K562 (cell line): Measurements from ENCODE around the gene MRPL27. TPM values are rescaled to one million over a fixed set of nuclear protein-coding genes. Genes with fewer than 3 reads are reported as not detected.

Experiments
- ATAC-seq: fragments of 200-7000 bp; cut with Tn5 transposase; 3 replicates; pipeline ENCODE4 v1.9.1; 2020; ENCODE audit warnings: moderate library complexity
- BruUV-seq: library from RNA; stranded (reverse); fragments of 400-500 nt; replicated peaks from 2 replicates; lab custom pipeline; 2021; lab: Mats Ljungman, UMichigan
- CTCF ChIA-PET: fragments of 300-600 bp; formaldehyde crosslinking; extraction: SDS; loops from one replicate; lab custom pipeline; 2021; ENCODE audit warnings: low intra/inter-chr PET ratio; lab: Yijun Ruan, JAX
- POLR2A ChIA-PET: fragments of 300-600, 350-650 bp; sonication (Branson Sonifier 250); formaldehyde crosslinking; extraction: SDS; loops from one replicate; lab custom pipeline; 2021; ENCODE audit warnings: antibody characterized with exemption, inconsistent platforms; lab: Yijun Ruan, JAX
- DNase-seq, 4 experiments: peaks; one replicate each; pipeline versions ENCODE4 v3.0.0 to v3.0.0-alpha.2; 2011 to 2018; ENCODE audit warnings: low spot score in 3 of 4, mixed read lengths in 3 of 4; ENCODE audit errors: extremely low read depth in 1 of 4
- FAIRE-seq: peaks from 2 replicates; lab custom pipeline; 2011; peaks lifted over from hg19 to GRCh38; lab: Jason Lieb, UNC
- H2AFZ ChIP-seq: 2 replicates; pipeline ENCODE4 v1.6.0; 2011; ENCODE audit warnings: low read depth, low read length, control low read depth, inconsistent platforms
- H3K27ac ChIP-seq: fragments of 200-600 bp; 3 replicates; pipeline ENCODE4 v1.8.0; 2011; ENCODE audit warnings: low read depth, mild to moderate bottlenecking, control low read depth, inconsistent platforms, low read length, moderate library complexity, mixed read lengths; ENCODE audit errors: extremely low read depth
- H3K27me3 ChIP-seq, 2 experiments: fragments of 300-600 bp in 1 of 2; 2 replicates in 1 of 2; 3 replicates in 1 of 2; pipeline versions ENCODE4 v1.6.0 to v1.8.0; 2011; ENCODE audit warnings: inconsistent platforms in 2 of 2, low read length in 2 of 2, mild to moderate bottlenecking in 1 of 2, mixed read lengths in 1 of 2, moderate library complexity in 1 of 2; ENCODE audit not compliant: control insufficient read depth in 2 of 2, insufficient read depth in 2 of 2
- H3K36me3 ChIP-seq: fragments of 300-600 bp; 3 replicates; pipeline ENCODE4 v1.8.0; 2011; ENCODE audit warnings: mild to moderate bottlenecking, low read length, inconsistent platforms; ENCODE audit not compliant: control insufficient read depth, insufficient read depth
- H3K4me1 ChIP-seq, 2 experiments: fragments of 200-600 bp in 1 of 2; replicated peaks in 1 of 2; 2 replicates in 1 of 2; 3 replicates in 1 of 2; pipeline versions ENCODE4 v1.5.1 to v1.8.0; 2011; ENCODE audit warnings: inconsistent platforms in 2 of 2, low read length in 2 of 2, mild to moderate bottlenecking in 1 of 2, mixed read lengths in 1 of 2, moderate library complexity in 1 of 2; ENCODE audit not compliant: control insufficient read depth in 2 of 2, insufficient read depth in 2 of 2
- H3K4me2 ChIP-seq: 2 replicates; pipeline ENCODE4 v1.6.1; 2011; ENCODE audit warnings: low read length, control low read depth, inconsistent platforms, mixed read lengths; ENCODE audit not compliant: insufficient read depth
- H3K4me3 ChIP-seq: fragments of 200-600 bp; sonication (generic), shearing (Covaris generic); 2 replicates; pipeline ENCODE4 v1.5.1; 2016; ENCODE audit warnings: control low read depth, inconsistent platforms
- H3K79me2 ChIP-seq: fragments of 200-600 bp; 3 replicates; pipeline ENCODE4 v1.8.0; 2011; ENCODE audit warnings: low read length, inconsistent platforms; ENCODE audit not compliant: control insufficient read depth, insufficient read depth
- H3K9ac ChIP-seq, 2 experiments: 2 replicates each; pipeline versions ENCODE4 v1.6.0 to v1.6.1; 2011; ENCODE audit warnings: low read depth in 2 of 2, low read length in 2 of 2, control low read depth in 1 of 2, inconsistent platforms in 1 of 2, mild to moderate bottlenecking in 1 of 2, mixed read lengths in 1 of 2; ENCODE audit not compliant: insufficient read depth in 1 of 2
- H3K9me1 ChIP-seq: one replicate; pipeline ENCODE4 v1.6.0; 2011; ENCODE audit warnings: inconsistent platforms, mild to moderate bottlenecking, low read length, moderate library complexity; ENCODE audit not compliant: control insufficient read depth, insufficient read depth
- H3K9me3 ChIP-seq: replicated peaks from 2 replicates; pipeline ENCODE4 v1.5.1; 2011; ENCODE audit warnings: low read depth, low read length, inconsistent platforms; ENCODE audit not compliant: control insufficient read depth, insufficient read depth
- H4K20me1 ChIP-seq: replicated peaks from 2 replicates; pipeline ENCODE4 v1.6.1; 2011; ENCODE audit warnings: low read length, inconsistent platforms, mixed read lengths; ENCODE audit not compliant: control insufficient read depth, insufficient read depth
- CREM ChIP-seq: IDR thresholded peaks from 2 replicates; pipeline ENCODE4 v1.6.1; 2014; ENCODE audit warnings: antibody characterized with exemption, low read depth
- NFIX ChIP-seq: fragments of 250-450 bp; sonication (Bioruptor Pico); IDR thresholded peaks from 2 replicates; pipeline ENCODE4 v1.4.0; 2020; ENCODE audit warnings: low read depth, mild to moderate bottlenecking, moderate library complexity
- PHF8 ChIP-seq: fragments of 200-600 bp; sonication (generic); IDR thresholded peaks from 2 replicates; pipeline ENCODE4 v1.6.1; 2012; ENCODE audit warnings: mixed run types, mild to moderate bottlenecking, inconsistent platforms, low read length, moderate library complexity, borderline replicate concordance
- SMARCE1 ChIP-seq: fragments of 450-650 bp; IDR thresholded peaks from 2 replicates; pipeline ENCODE4 v1.7.1; 2016; ENCODE audit warnings: mild to moderate bottlenecking
- ZFP30 ChIP-seq: fragments of 250-450 bp; sonication (Bioruptor Pico); IDR thresholded peaks from 2 replicates; pipeline ENCODE4 v1.8.0; 2022; ENCODE audit warnings: moderate library complexity, mild to moderate bottlenecking, inconsistent platforms, borderline replicate concordance
- ZNF589 ChIP-seq: fragments of 200-800 bp; sonication (Bioruptor generic); IDR thresholded peaks from 2 replicates; pipeline ENCODE4 v1.6.1; 2016; ENCODE audit warnings: low read depth, missing genetic modification characterization, missing compliant biosample characterization
- WGBS: fragments of 100-300 bp; shearing (Covaris generic); methylation state at CpG from one replicate; pipeline ENCODE4 v1.1.6; 2016; ENCODE audit warnings: low coverage, mixed read lengths; ENCODE audit not compliant: insufficient coverage; ENCODE audit errors: missing lambda C conversion rate; 5-methylcytosine and 5-hydroxymethylcytosine counted together
- in situ Hi-C: fragments of 300-500 bp; cut with MboI; formaldehyde crosslinking; loops from 4 replicates; pipeline ENCODE4 v1.15.0; 2018; ENCODE audit warnings: inconsistent platforms, mixed read lengths
- intact Hi-C: fragments of 100-400 bp; cut with micrococcal nuclease; formaldehyde crosslinking; loops from 2 replicates; pipeline ENCODE4 v1.14.2; 2022
- polyA plus RNA-seq, 8 experiments: library from polyadenylated mRNA; depleted of rRNA in 4 of 8; stranded (reverse) in 5 of 8; unstranded in 3 of 8; fragments of >200 nt; fragmentation: Nextera tagmentation in 2 of 8; fragmentation: Illumina TruSeq in 1 of 8; extraction: Ambion mirVana in 2 of 8; extraction: Trizol in 1 of 8; gene quantifications; 2 replicates each; pipeline versions ENCODE4 v1.2.1 to v1.2.3, GENCODE V29; 2011 to 2014; ENCODE audit warnings: inconsistent platforms in 1 of 8, missing spikeins in 1 of 8
- total RNA-seq, 7 experiments: library from RNA; depleted of rRNA in 6 of 7; stranded (reverse); fragments of >200 nt in 6 of 7; fragmentation: Illumina TruSeq in 2 of 7; extraction: Trizol in 2 of 7; gene quantifications; 2 replicates each; pipeline versions ENCODE4 v1.2.1 to v1.2.3, GENCODE V29; 2011 to 2021; ENCODE audit warnings: low replicate concordance in 1 of 7
- TF ChIP-seq, protein P1 (sequence below): fragments of 450-650 bp; IDR thresholded peaks from 2 replicates; pipeline ENCODE4 v1.6.1; 2014; ENCODE audit warnings: low read depth, mild to moderate bottlenecking, moderate library complexity, borderline replicate concordance
- TF ChIP-seq, protein P2 (sequence below): sonication (generic); formaldehyde crosslinking; IDR thresholded peaks from 2 replicates; pipeline ENCODE4 v1.4.0; 2020; ENCODE audit warnings: mild to moderate bottlenecking, missing genetic modification reagents
- TF ChIP-seq, protein P3 (sequence below): fragments of 200-800 bp; sonication (Bioruptor generic); IDR thresholded peaks from 2 replicates; pipeline ENCODE4 v1.6.1; 2016; ENCODE audit warnings: missing genetic modification characterization, missing compliant biosample characterization
- TF ChIP-seq, protein P4 (sequence below): fragments of 450-650 bp; conservative IDR thresholded peaks from 2 replicates; pipeline ENCODE4 v1.6.1; 2016; ENCODE audit warnings: missing genetic modification characterization, low read depth, mild to moderate bottlenecking, missing compliant biosample characterization, moderate library complexity

Gene MRPL27
- total and polyA plus RNA-seq, 9 of the 15 experiments (the other 6 are each of a cell fraction or from before 2014, with no cell fraction given) = 96.3 to 401 (median 142) TPM

DNA sequence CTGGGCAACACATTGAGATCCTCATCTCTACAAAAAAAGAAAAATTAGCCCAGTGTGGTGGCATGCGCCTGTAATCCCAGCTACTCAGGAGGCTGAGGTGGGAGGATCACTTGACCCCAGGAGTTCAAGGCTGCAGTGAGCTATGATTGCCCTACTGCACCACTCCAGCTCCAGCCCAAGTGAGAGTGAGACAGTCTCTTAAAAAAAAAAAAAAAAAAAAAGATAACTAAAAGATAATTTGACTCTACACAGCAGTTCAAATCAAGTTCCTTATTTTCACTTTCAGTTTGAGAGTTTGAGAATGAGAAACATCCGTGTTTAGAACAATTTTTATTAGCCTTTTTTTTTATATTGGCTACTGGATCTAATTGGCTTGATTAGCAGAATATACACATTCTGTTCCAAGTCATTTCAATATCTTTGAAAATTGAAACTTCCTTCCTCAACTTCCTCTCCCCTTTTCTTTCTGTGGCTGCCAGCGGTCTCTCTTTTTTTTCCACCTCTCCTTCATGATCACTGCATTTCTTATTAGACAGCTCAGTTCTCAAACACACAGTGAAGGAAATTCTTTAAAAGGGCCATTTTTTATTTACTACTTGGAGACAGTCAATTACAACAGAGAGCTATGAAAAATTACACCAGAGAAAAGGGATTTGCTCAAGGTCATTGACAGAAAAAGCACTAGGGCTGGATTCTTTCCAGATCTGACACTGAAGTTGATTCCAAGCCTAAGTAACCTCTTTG is 48.5 kb upstream of the MRPL27 start:
- Histone ChIP-seq H3K36me3 (no peaks in the 10 kb centered on the region), H3K4me3 (peak overlapping the region; percentile 17; the same call in 1 of the 2 replicates), H2AFZ (peak overlapping the region; percentile 86), H3K9me3 (no peaks in the 10 kb centered on the region), H3K27me3 (no peaks in the 10 kb centered on the region), H3K4me2 (peak overlapping the region; percentile 23; the same call in 1 of the 2 replicates), H3K4me1 (peaks cover 22 to 29% of the 10 kb centered on the region in 2 experiments), H3K79me2 (no peaks in the 10 kb centered on the region), H3K9me1 (no peaks in the 10 kb centered on the region), H4K20me1 (no peaks in the 10 kb centered on the region), H3K9ac (peak overlapping the region in 1 of 2 experiments; percentile 58; a peak in 2 of 4 replicates), H3K27ac (peak overlapping the region; percentile 68; the same call in 1 of the 3 replicates)
- FAIRE-seq (peak; percentile 37), DNase-seq (peak in 1 of 4 experiments; percentile 25), ATAC-seq (peak; percentile 25)
- intact Hi-C loops (no loop called here), in situ Hi-C loops (no loop called here)
- BruUV-seq = no TSS peak
- ChIA-PET CTCF (no interaction called here), POLR2A (interaction anchor here (1.0 to 1.8 kb wide), 4 partner anchors 8 to 270 kb away, joined by 3 to 5 read pairs (median 4); partner anchors contain the start of gene LRRC59)
- WGBS = 14% methylated on average over 3 of the region's 3 CpGs
- no peak for TF ChIP-seq CREM
- no peak for TF ChIP-seq NFIX (CRISPR knock-in tag)
- TF ChIP-seq, protein P1, sequence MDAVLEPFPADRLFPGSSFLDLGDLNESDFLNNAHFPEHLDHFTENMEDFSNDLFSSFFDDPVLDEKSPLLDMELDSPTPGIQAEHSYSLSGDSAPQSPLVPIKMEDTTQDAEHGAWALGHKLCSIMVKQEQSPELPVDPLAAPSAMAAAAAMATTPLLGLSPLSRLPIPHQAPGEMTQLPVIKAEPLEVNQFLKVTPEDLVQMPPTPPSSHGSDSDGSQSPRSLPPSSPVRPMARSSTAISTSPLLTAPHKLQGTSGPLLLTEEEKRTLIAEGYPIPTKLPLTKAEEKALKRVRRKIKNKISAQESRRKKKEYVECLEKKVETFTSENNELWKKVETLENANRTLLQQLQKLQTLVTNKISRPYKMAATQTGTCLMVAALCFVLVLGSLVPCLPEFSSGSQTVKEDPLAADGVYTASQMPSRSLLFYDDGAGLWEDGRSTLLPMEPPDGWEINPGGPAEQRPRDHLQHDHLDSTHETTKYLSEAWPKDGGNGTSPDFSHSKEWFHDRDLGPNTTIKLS = no peak
- no peak for TF ChIP-seq ZFP30
- TF ChIP-seq, protein P2, sequence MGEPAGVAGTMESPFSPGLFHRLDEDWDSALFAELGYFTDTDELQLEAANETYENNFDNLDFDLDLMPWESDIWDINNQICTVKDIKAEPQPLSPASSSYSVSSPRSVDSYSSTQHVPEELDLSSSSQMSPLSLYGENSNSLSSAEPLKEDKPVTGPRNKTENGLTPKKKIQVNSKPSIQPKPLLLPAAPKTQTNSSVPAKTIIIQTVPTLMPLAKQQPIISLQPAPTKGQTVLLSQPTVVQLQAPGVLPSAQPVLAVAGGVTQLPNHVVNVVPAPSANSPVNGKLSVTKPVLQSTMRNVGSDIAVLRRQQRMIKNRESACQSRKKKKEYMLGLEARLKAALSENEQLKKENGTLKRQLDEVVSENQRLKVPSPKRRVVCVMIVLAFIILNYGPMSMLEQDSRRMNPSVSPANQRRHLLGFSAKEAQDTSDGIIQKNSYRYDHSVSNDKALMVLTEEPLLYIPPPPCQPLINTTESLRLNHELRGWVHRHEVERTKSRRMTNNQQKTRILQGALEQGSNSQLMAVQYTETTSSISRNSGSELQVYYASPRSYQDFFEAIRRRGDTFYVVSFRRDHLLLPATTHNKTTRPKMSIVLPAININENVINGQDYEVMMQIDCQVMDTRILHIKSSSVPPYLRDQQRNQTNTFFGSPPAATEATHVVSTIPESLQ = no peak
- no peak for TF ChIP-seq PHF8
- no peak; the same call in 1 of the 2 replicates for TF ChIP-seq SMARCE1
- 0 out of 2 replicates have a peak, but pooled peaks have one; percentile 39 for TF ChIP-seq ZNF589 (CRISPR knock-in tag)
- TF ChIP-seq, protein P3, sequence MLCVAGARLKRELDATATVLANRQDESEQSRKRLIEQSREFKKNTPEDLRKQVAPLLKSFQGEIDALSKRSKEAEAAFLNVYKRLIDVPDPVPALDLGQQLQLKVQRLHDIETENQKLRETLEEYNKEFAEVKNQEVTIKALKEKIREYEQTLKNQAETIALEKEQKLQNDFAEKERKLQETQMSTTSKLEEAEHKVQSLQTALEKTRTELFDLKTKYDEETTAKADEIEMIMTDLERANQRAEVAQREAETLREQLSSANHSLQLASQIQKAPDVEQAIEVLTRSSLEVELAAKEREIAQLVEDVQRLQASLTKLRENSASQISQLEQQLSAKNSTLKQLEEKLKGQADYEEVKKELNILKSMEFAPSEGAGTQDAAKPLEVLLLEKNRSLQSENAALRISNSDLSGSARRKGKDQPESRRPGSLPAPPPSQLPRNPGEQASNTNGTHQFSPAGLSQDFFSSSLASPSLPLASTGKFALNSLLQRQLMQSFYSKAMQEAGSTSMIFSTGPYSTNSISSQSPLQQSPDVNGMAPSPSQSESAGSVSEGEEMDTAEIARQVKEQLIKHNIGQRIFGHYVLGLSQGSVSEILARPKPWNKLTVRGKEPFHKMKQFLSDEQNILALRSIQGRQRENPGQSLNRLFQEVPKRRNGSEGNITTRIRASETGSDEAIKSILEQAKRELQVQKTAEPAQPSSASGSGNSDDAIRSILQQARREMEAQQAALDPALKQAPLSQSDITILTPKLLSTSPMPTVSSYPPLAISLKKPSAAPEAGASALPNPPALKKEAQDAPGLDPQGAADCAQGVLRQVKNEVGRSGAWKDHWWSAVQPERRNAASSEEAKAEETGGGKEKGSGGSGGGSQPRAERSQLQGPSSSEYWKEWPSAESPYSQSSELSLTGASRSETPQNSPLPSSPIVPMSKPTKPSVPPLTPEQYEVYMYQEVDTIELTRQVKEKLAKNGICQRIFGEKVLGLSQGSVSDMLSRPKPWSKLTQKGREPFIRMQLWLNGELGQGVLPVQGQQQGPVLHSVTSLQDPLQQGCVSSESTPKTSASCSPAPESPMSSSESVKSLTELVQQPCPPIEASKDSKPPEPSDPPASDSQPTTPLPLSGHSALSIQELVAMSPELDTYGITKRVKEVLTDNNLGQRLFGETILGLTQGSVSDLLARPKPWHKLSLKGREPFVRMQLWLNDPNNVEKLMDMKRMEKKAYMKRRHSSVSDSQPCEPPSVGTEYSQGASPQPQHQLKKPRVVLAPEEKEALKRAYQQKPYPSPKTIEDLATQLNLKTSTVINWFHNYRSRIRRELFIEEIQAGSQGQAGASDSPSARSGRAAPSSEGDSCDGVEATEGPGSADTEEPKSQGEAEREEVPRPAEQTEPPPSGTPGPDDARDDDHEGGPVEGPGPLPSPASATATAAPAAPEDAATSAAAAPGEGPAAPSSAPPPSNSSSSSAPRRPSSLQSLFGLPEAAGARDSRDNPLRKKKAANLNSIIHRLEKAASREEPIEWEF (CRISPR knock-in tag) = no peak
- TF ChIP-seq, protein P4, sequence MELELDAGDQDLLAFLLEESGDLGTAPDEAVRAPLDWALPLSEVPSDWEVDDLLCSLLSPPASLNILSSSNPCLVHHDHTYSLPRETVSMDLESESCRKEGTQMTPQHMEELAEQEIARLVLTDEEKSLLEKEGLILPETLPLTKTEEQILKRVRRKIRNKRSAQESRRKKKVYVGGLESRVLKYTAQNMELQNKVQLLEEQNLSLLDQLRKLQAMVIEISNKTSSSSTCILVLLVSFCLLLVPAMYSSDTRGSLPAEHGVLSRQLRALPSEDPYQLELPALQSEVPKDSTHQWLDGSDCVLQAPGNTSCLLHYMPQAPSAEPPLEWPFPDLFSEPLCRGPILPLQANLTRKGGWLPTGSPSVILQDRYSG (tag) = no peak
